Stimulated activated CD4-positive, alpha-beta T cell treated with anti-CD3 and anti-CD28 coated beads, Interleukin-4, amount 100 ng/mL, for 1 hour (primary cell): ENCODE measurements around the gene CDKN1C.

Experiments used
- DNase-seq: peaks from one replicate; pipeline ENCODE4 v3.0.0-alpha.2; 2020

CDKN1C gene

GRCh38 chr11:2841411-2842190 is 44.0 kb downstream of the CDKN1C start:
- DNase-seq, result no peak

- DNase-seq, result no peak
Observed at GRCh38 chr11:2839395-2839943, 46.1 kb downstream of the CDKN1C start.

GRCh38 chr11:2838676-2839294 is 46.8 kb downstream of the CDKN1C start:
- DNase-seq, result no peak

DNA sequence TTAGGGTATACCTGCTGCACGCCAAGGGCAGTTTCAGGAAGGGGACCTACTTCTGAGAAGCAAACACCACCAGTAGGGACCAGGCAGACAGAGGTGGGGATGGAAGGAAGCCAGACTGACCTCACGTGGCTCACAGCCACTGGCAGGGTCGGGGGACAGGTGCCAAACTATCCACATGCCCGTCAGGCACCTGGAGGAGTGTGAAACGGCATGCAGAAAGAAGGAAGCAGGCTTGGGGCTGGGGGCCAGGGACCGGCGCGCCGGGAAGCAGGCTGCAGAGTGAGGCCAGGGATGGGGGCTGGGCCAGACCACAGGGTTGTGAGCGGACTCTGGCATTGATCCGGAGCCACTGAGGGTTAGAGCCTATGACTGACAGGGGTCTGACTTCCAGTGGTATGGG is 47.5 kb downstream of the CDKN1C start:
- DNase-seq, result no peak

GRCh38 chr11:2837651-2838050 is 47.9 kb downstream of the CDKN1C start:
- no peak for DNase-seq

DNA sequence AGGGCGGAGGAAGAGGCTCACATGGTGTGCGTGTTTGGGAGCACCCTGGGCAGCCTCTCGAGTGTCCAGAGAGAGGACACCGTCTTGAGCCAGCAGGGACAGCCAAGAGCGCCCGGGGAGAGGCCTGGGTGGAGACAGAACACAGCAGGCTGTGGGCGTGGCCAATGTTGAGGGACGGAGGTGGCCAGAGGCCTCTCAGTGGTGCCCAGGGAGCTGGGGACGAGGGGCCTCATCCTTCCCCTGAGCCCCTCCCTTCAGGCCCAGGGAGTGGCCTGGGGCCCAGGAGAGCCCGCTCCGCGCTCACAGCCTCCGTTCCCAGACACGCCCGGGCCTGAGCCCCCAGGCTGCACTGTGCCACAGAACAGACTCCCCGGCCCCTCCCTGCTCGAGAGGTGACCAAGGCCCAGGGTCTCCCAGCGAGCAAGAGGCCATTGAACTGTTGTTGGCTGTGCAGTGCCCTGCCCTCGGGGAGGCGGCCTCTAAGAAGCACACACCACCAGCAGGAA is 48.4 kb downstream of the CDKN1C start:
- DNase-seq, result no peak

GRCh38 chr11:2836315-2837095 is 49.1 kb downstream of the CDKN1C start:
- DNase-seq, result no peak

DNA sequence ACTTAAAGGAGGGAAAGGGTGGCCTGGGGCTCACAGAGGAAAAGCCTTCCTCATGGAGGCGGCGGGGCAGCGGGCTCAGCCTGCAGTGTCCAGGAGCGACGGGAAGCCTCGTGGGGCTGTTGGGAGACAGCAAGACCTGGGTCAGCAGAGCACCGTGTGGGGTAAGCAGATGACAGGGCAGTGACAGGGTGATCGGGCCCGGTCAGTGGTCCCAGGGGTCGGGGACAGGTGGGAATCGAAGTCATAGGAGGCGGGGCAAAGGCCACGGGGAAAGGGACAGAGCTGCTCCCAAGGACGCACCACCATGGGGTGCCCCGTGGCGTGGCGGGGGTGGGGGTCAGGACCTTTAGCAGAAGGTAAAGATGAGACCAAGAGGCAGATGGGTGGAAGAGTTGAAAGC is 49.8 kb downstream of the CDKN1C start:
- no peak for DNase-seq

DNA sequence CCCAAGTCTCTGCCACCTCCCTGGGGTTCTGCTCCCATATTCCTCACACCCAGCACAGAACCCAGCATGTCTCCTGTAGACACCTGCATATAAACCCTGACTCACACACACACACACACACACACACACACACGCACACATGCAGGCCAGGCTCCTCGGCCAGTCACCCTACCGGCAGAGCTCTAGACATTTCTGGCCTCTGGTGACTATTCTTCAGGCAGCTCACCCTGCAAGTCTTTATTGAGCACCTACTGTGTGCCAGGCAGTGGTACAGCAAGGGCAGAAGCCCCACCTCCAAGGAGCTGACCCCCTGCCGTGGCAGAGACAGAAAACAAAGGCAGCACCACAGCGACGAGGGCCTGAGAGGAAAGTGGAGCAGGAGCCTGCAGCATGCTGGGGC is 50.3 kb downstream of the CDKN1C start:
- no peak for DNase-seq

DNA sequence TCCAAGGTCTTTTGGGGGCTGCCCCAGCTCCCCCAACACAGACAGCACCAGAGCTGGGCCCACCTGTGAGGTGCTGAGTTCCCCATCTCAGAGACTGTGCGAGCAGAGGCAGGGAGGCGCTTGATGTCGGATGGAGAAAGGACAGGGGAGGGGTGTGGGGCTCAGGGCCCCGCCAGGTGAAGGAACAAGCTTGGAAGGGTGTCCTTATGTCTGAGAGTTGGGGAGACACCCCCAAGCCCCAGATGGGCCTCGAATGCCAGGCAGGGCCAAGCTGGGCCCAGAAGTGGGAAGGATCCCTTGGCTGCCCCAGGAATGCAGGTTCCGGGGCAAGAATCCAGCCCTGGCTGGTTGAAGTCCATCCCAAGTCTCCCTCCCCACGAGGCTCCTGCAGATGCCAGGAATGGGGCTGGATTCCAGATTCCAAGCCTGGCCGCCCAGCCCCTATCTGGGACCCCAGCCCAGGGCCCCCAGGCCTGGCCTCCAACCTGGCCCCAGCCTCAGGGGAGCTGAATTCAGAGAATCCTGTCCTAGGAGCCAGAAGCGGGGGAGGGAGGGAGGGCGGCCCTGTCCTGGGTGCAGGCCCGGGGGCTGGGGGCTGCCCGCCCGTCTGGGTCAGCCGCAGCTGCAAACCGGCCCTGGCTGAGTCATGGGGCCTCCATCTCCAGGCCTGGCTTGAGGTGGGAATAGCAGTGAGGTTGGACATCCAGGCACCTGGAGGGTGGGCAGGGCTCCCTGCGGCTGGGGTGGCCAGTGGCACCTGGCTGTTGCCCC is 50.9 kb downstream of the CDKN1C start:
- no peak for DNase-seq

DNA sequence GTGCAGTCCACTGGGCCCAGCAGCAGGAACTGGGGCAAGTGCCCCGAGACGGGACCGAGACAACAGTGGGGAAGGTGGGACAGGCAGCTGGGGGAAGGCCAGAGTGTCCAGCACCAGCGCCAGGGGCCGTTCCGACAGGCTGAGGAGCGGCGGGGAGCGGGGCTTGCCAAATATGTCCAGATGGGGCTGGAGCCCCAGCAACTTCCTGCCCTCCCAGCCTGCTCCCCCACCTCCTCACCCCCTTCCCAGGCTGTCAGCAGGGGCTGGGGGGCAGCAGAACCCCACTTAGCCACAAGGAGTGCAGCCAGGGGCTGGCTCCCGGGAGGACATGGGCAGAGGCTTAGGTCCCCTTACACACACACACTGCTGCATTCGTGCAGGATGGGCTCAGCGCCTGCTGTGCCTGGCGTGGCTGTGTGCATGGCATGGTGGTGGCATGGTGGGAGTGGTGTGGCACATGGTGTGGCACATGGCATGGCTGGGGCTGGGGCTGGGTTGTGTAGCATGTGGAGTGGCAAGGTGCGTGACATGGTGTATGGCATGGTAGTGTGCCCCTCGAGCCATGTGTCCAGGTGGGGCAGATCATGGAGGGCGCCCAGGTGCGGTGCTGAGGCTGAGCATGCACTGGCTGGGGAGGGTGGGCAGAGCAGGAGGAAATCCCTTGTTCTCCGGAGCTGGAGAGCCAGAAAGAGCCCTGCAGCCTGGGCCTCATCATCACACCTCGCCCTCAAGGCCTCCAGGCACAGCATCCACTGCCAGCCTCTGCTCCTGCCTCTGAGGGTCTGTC is 51.7 kb downstream of the CDKN1C start:
- DNase-seq, result no peak
